Ishikawa (cell line): Measurements from ENCODE around the gene CEP112.

ENCODE experiments used
- CEBPB ChIP-seq: IDR thresholded peaks from 2 replicates; pipeline ENCODE4 v1.6.1; 2012
- CREB1 ChIP-seq: IDR thresholded peaks from 2 replicates; pipeline ENCODE4 v1.6.1; 2012; ENCODE audit warnings: low read depth
- EGR1 ChIP-seq: IDR thresholded peaks from 2 replicates; pipeline ENCODE4 v1.6.1; 2012
- EP300 ChIP-seq: IDR thresholded peaks from 2 replicates; pipeline ENCODE4 v1.6.1; 2012; ENCODE audit warnings: borderline replicate concordance
- FOXM1 ChIP-seq: IDR thresholded peaks from 2 replicates; pipeline ENCODE4 v1.6.1; 2012; ENCODE audit warnings: low read depth, borderline replicate concordance
- MAX ChIP-seq: IDR thresholded peaks from 2 replicates; pipeline ENCODE4 v1.6.1; 2012
- NFIC ChIP-seq: IDR thresholded peaks from 2 replicates; pipeline ENCODE4 v1.6.1; 2012
- RAD21 ChIP-seq: IDR thresholded peaks from 2 replicates; pipeline ENCODE4 v1.6.1; 2012; ENCODE audit warnings: low read depth
- REST ChIP-seq: IDR thresholded peaks from 2 replicates; pipeline ENCODE4 v1.6.1; 2012; ENCODE audit warnings: low read depth, mild to moderate bottlenecking
- TAF1 ChIP-seq: IDR thresholded peaks from 2 replicates; pipeline ENCODE4 v1.6.1; 2012; ENCODE audit warnings: low read depth, mild to moderate bottlenecking
- TCF12 ChIP-seq: IDR thresholded peaks from 2 replicates; pipeline ENCODE4 v1.6.1; 2012; ENCODE audit warnings: low read depth
- TEAD4 ChIP-seq: IDR thresholded peaks from 2 replicates; pipeline ENCODE4 v1.6.1; 2012
- USF1 ChIP-seq: IDR thresholded peaks from 2 replicates; pipeline ENCODE4 v1.6.1; 2012
- YY1 ChIP-seq: IDR thresholded peaks from 2 replicates; pipeline ENCODE4 v1.6.1; 2012; ENCODE audit warnings: low read depth
- ZBTB7A ChIP-seq: IDR thresholded peaks from 2 replicates; pipeline ENCODE4 v1.6.1; 2012; ENCODE audit warnings: low read depth

Gene CEP112

GRCh38 chr17:65819810-65820209, 372.1 kb downstream of the CEP112 start:
- TF ChIP-seq FOXM1 (no peak), USF1 (no peak), CREB1 (no peak), RAD21 (no peak), ZBTB7A (no peak), NFIC (no peak), TEAD4 (no peak), EP300 (no peak), REST (no peak), TCF12 (no peak), CEBPB (no peak), EGR1 (no peak), YY1 (no peak), TAF1 (no peak), MAX (no peak)

GRCh38 chr17:65817951-65818350, 374.0 kb downstream of the CEP112 start:
- no peak for TF ChIP-seq RAD21
- TF ChIP-seq EGR1: no peak
- TF ChIP-seq EP300: no peak
- TF ChIP-seq YY1: no peak
- TF ChIP-seq TAF1: no peak

GRCh38 chr17:65814418-65814817, 377.5 kb downstream of the CEP112 start:
- TF ChIP-seq RAD21: no peak
- TF ChIP-seq TEAD4: no peak
- no peak for TF ChIP-seq YY1
- TF ChIP-seq TAF1: no peak
- no peak for TF ChIP-seq EGR1
- no peak for TF ChIP-seq MAX
- TF ChIP-seq FOXM1: no peak
- no peak for TF ChIP-seq EP300
- TF ChIP-seq TCF12: no peak
- TF ChIP-seq CEBPB: no peak
- no peak for TF ChIP-seq CREB1
- TF ChIP-seq NFIC: no peak
- TF ChIP-seq REST: no peak
- no peak for TF ChIP-seq ZBTB7A
- TF ChIP-seq USF1: no peak

GRCh38 chr17:65813306-65813705, 378.6 kb downstream of the CEP112 start:
- no peak for TF ChIP-seq MAX
- no peak for TF ChIP-seq CREB1
- TF ChIP-seq YY1: no peak
- TF ChIP-seq TCF12: no peak
- TF ChIP-seq TEAD4: no peak
- TF ChIP-seq RAD21: no peak
- no peak for TF ChIP-seq TAF1
- no peak for TF ChIP-seq USF1
- TF ChIP-seq CEBPB: no peak
- TF ChIP-seq FOXM1: no peak
- no peak for TF ChIP-seq REST
- TF ChIP-seq NFIC: no peak
- TF ChIP-seq EGR1: no peak
- no peak for TF ChIP-seq ZBTB7A
- no peak for TF ChIP-seq EP300
